Right lobe of liver (tissue), 4 donors: ENCODE results near the gene SLC38A3.

Source experiments
- POLR2A ChIP-seq: fragments of 450-650 bp; IDR thresholded peaks from one replicate; pipeline ENCODE4 v1.6.1; 2017; ENCODE audit warnings: antibody characterized with exemption, mild to moderate bottlenecking
- TF ChIP-seq, protein P1 (sequence below), 4 donors: fragments of 200-600 bp in 3 of 4; fragments of 450-650 bp in 1 of 4; IDR thresholded peaks; one replicate each; pipeline versions ENCODE4 v1.5.1 to v1.8.0; 2016 to 2022; ENCODE audit warnings: antibody characterized with exemption in 4 of 4, mild to moderate bottlenecking in 2 of 4
- donor health status: DM: no; HTN: no; CAD: no.
- donor health status: DM: no; HTN: no; CAD: no.
- donor health status: DM: no; HTN: yes; CAD: no.

GRCh38 chr3:50174517-50174895, 30.6 kb upstream of the SLC38A3 start:
- TF ChIP-seq POLR2A: no peak
- TF ChIP-seq, protein P1, sequence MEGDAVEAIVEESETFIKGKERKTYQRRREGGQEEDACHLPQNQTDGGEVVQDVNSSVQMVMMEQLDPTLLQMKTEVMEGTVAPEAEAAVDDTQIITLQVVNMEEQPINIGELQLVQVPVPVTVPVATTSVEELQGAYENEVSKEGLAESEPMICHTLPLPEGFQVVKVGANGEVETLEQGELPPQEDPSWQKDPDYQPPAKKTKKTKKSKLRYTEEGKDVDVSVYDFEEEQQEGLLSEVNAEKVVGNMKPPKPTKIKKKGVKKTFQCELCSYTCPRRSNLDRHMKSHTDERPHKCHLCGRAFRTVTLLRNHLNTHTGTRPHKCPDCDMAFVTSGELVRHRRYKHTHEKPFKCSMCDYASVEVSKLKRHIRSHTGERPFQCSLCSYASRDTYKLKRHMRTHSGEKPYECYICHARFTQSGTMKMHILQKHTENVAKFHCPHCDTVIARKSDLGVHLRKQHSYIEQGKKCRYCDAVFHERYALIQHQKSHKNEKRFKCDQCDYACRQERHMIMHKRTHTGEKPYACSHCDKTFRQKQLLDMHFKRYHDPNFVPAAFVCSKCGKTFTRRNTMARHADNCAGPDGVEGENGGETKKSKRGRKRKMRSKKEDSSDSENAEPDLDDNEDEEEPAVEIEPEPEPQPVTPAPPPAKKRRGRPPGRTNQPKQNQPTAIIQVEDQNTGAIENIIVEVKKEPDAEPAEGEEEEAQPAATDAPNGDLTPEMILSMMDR (IDR thresholded peaks at IDR 0.05): no peak
